HPDE6-E6E7 (cell line): Measurements from ENCODE around the gene ZNF423.

Experiments
- DNase-seq: peaks from one replicate; pipeline ENCODE4 v3.0.0; 2011; ENCODE audit warnings: missing footprints; ENCODE audit errors: extremely low spot score

The ZNF423 gene

DNA sequence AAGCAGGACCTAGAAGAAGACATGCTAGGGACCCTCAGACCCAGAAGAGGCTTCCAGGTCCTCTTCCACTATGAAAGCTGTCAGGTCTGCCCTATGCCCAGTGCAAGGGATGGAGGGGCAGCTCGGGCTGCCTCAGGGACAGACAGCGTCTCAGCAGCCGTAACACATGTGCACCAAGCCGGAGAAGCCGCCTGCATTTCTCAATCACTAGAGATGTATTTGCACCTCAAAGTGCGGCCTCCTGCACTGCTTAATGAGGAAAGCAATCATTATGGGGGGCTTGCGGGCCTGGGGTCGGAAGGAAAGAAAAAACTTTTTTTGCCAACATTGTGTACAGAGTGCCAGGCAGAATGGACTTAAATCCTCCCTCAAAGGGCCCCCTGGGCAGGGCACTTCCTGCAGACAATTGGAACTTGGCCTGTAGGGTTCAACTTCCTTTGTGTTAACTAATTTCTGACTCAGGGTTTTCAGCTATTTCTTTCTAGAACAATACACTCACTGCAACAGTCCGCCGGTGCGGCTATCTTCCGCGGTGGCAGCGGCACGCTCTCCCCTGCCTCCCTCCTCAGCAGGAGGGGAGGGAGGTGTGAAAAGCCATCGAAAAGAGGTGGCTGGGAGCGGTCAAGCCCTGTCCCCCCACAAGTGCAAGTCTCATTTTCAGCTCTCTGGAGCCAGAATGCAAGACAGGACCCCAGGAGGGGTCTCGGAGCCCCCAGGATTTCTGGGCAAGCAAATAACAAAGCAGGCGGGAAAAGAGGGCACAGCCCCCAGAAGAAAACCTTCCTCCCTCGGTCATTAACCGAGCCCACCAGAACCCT lies 101.2 kb downstream of the ZNF423 start:
- DNase-seq: no peak

DNA sequence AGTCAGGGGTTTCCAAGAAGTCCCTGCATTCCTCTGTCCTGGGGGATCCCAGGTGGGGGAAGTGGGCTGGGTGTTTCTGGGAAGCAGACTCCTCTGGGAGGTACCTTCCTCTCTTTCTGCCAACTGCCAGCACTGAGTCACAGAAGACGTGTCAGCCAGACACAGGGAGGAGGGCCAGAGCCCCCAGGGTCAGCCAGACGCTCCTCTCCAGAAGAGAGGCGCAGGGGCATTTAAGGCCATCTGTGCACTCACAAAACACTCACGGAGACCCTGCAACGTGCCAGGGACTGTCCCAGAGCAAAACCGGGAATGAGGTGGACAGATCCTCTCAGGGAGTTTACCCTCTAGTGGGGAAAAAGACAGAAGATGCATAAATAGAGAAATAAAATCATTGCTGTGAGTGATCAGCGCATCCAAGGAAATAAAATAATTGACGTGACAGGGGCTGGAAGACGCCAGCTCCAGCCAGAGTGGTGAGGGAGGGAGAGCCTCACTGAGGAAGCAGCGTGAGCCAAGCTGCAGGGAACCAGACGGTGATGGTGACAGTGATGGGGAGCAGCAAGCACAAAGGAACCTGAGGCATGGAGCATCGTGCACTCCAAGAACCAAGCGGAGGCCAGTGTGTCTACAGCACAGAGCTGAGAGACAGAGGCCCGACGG lies 105.4 kb downstream of the ZNF423 start:
- DNase-seq: no peak

GRCh38 chr16:49749816-49750215 lies 106.1 kb downstream of the ZNF423 start:
- DNase-seq: no peak

DNA sequence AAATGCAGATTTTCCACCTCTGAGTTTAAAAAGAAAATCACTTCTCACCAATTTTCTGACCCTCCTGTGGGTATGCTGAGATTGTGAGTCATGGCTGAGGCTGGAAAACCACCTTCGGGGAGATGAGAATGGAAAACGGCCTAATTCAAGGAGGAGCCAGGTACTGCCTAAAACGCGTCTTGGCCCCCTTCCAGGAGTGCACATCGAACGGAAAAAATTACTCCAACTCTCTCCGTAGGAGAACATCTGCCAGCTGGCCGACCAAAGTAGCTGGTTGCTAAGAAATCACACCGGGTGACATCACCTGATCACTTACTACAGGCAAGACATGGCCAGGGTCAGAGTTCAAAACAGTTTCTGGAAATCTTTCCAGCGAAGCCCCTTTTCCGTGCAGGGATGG lies 107.6 kb downstream of the ZNF423 start:
- DNase-seq: no peak

DNA sequence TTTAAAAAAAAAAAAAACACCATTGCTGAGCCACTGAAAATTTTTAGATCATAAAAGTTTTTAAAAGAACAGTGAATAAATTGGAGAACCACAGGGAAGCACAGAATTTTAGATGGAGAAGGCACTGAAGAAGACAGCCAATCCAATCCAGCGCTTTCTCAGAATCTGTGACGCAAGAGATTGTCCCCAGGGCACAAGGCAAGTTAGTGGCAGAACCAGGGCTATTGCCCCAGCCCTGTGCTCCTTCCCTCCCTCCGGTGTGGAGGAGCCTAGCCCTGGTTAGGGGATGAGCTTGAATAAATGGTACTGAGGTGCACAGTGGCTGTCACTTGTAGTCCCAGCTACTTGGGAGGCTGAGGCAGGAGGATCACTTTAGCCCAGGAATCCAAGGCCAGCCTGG lies 108.3 kb downstream of the ZNF423 start:
- no peak for DNase-seq

DNA sequence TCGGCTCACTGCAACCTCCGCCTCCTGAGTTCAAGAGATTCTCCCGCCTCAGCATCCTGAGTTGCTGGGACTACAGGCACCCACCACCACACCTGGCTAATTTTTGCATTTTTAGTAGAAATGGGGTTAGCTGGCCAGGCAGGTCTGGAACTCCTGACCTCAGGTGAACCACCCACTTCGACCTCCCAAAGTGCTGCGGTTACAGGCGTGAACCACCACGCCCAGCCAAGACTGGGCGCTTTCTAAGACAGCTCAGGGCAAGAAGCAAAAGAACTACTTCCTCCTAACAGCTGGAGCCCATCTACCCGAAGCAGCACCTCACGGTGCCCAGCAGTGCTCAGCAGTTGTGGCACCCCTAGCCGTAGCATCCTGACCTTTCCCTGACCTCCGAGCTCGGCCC lies 109.4 kb downstream of the ZNF423 start:
- no peak for DNase-seq

DNA sequence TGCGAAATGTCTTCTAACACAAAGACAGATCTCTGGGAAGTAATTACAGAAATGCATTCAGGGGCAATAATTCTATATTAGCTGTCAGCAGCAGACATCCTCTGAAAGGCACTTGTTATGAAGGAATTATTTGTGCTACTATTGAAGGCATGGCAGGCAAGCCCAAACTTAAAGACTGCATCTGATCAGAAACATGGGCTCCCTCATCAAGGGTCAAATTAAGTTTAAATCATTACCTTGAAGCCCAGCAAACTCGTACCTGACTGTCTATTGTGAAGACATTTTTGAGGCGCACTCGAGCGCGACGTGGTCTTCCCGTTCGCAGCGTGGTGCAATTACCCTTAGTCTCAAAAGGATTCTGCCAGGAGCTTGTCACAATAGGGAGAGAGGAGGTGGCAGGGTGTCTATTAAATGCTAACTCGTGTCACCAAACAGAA lies 110.6 kb downstream of the ZNF423 start:
- no peak for DNase-seq

GRCh38 chr16:49744244-49745220 lies 111.4 kb downstream of the ZNF423 start:
- no peak for DNase-seq

GRCh38 chr16:49743658-49744057 lies 112.3 kb downstream of the ZNF423 start:
- DNase-seq: no peak

GRCh38 chr16:49743203-49743464 lies 112.8 kb downstream of the ZNF423 start:
- no peak for DNase-seq

- DNase-seq: no peak
Measured at GRCh38 chr16:49742428-49743202, 113.3 kb downstream of the ZNF423 start.

DNA sequence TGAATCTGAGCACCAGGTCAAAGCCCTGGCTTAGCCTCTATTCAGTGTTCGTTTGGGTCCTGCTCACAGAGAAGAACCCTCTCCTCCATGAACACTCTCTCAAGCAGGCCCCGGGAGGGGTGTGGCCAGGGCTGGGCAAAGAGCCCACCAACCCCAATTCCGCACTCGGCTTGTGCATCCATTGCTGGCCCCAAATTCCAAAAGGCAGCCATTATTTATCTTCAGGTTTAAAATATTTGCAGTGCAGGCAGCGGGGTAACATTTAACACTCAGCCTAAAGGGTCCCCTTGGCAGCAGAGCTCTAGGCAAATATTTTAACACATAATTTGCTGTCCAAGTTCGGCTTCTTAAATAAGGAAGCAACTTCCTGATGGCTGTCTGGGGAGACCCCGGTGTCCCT lies 115.7 kb downstream of the ZNF423 start:
- no peak for DNase-seq

DNA sequence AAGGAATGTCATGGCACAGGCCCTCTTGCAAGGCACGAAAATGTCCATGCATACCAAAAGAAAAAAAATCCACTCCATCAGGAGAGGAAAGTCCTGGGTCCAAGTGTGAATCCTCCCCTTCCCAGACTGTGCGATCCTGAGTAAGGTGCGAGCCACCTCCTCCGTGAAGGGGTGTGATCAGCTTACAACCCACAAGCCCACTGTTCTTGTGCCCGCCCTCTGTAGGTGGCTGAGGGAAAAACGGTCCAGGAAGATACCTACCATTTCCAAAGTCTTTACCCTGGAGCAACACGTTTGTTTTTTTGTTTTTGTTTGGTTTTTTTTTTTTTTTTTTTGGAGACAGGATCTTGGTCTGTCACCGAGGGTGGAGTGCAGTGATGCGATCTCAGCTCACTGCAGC lies 116.5 kb downstream of the ZNF423 start:
- DNase-seq: no peak

DNA sequence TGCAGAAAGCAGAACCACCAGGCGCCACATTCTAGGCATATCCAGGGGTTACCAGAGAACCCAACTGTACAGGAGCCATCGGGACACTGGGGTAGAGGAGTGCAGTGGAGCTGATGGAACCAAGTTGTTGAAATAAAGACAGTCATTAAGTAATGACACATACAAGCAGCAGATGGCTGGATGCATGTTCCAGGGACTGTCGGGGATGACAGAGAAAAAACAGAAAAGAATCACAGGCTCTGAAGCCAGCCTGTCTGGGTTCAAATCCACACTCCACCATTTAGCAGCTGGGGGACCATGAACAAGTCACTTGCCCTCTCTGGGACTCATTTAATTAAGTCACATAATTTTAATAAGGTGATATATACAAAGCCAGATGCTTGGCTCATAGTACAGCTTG lies 117.1 kb downstream of the ZNF423 start:
- no peak for DNase-seq

- DNase-seq: no peak
Measured at GRCh38 chr16:49738001-49738400, 117.9 kb downstream of the ZNF423 start.

DNA sequence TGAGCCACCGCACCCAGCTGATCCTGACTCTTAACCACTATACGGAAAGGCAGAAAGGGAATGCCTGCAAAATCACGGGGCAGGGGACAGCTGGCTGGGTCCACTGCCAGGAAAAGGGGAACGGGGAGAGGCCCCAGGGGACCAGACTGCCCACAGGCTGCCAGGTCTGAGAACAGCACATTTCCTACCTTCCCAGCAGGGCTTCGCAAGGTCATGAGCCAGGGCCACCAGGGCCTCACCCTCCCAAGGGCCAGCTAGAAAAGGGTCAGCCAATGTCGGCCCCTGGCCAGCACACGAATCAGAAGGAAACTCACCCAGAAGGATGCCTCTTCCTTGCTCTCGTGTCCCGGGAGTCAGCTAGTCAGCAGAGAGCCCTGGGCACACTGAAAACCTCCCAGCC lies 118.4 kb downstream of the ZNF423 start:
- DNase-seq: no peak

GRCh38 chr16:49734331-49734730 lies 121.6 kb downstream of the ZNF423 start:
- no peak for DNase-seq

DNA sequence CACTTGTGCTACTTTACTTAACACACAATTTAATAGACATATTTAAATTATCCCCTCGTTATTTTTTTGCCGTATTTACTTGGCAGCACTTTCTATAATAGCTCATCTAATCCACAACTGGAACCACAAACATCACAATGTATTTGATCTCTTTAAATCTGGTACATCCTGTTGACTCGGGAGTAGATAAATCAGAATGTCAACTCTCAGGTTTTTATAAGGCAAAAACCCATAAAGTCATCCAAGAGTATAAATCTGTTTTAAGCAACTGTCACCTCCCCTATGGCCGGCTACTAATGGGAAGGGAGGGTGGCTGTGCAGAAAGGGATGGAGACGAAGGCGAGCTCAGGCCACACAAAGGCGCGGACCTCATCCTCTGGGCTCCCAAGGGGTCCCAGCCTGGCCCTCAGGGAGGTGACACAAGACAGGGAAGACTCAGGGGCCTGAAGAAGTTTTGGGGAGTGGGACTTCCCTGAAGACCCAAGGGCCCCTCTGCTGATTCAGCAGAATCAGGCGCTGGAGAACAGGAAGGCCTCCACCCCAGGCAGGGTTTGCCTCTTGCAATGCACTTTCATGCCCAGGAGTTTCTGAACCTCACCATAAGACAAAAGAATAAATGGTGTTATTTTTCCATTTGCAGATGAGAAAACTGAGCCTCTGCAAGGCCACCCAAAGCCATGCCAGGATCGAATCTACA lies 122.5 kb downstream of the ZNF423 start:
- no peak for DNase-seq

DNA sequence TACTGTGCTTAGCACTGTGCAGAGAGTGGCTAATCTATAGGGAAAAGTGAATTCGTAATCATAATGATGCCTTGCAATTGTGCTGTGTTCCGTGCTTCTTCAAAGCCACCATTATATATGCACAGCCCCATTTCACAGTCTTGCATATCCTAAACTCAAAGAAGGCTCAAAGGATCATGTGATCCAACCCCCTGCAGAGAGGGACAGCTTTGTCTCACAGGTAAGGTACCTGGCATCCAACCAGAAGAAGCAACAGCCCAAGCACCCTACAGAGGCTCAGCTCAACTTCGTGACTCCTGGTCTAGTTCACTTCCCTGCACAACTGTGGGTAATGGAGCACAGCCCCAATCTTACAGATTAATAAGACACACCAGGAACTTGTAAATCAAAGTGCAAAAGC lies 124.0 kb downstream of the ZNF423 start:
- DNase-seq: no peak

- no peak for DNase-seq
Measured at GRCh38 chr16:49730772-49731171, 125.1 kb downstream of the ZNF423 start.

DNA sequence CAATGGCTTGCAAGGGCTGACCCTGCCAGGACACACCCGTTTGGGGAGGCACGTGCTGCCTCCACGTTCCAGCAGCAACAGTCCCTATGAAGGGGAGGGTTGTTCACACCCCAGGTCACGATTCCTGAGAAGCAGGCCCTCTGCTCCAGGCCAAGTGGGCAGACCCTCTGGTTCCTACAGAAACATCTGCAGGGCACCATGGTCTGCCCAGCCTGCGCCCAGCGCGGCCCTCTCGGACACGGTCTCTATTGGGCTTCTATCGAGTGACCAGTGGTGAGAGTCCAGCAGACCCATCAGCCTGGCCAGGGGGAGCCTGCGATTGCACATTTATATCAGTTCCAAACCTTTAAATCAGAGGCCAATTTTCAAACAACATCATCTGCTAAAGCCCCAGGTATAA lies 128.3 kb downstream of the ZNF423 start:
- DNase-seq: no peak
